ENCODE data around the gene PMEPA1.

Gene PMEPA1

DNA sequence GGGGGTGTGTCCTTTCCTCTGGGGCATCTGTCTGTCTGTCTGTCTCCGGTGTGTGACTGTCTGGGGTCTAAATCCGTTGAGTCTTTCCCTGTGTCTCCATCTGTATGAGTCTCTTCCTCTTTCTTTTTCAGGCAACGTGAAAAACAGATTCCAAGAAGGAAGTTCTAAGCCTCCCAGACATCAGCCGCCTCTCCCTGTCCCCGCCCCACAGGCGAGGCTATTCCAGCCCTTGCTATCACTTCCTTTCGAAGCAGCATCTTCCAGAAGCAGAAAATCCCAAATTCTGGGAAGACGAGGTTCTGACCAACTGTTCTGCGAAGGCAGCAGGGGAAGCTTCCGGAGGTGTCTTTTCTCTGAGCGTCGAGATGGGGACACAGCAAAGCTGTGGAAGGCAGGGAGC, 34.0 kb downstream of the PMEPA1 start:
- no peak overlapping the region for H3K4me3 ChIP-seq (ENCODE audit: low read depth, low read length)
- CTCF ChIA-PET: no interaction called here
- TF ChIP-seq ZNF768 (tag by site-specific recombination; IDR thresholded peaks at IDR 0.05) (no peak), ZNF660 (tag by site-specific recombination; IDR thresholded peaks at IDR 0.05) (no peak), ZNF529 (tag by site-specific recombination; IDR thresholded peaks at IDR 0.05; ENCODE audit: insufficient replicate concordance) (no peak)
- TF ChIP-seq, protein P1, sequence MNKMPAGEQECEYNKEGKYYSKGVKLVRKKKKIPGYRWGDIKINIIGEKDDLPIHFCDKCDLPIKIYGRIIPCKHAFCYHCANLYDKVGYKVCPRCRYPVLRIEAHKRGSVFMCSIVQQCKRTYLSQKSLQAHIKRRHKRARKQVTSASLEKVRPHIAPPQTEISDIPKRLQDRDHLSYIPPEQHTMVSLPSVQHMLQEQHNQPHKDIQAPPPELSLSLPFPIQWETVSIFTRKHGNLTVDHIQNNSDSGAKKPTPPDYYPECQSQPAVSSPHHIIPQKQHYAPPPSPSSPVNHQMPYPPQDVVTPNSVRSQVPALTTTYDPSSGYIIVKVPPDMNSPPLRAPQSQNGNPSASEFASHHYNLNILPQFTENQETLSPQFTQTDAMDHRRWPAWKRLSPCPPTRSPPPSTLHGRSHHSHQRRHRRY (tag by site-specific recombination; IDR thresholded peaks at IDR 0.05): no peak
- POLR2A ChIA-PET: no interaction called here
- H3K36me3 ChIP-seq (ENCODE audit: control insufficient read depth in 2 of 2, insufficient read depth in 1 of 2, low read length in 2 of 2): no peaks in the 10 kb centered on the region
- H3K9me3 ChIP-seq (ENCODE audit: control insufficient read depth, insufficient read depth, low read depth, low read length): no peaks in the 10 kb centered on the region
- H3K4me1 ChIP-seq (ENCODE audit: control insufficient read depth, insufficient read depth, low read length): 0 out of 2 replicates have a peak, but pooled peaks cover 2% of the 10 kb centered on the region
- no peak overlapping the region for H3K27ac ChIP-seq (ENCODE audit: extremely low read depth, low read depth, low read length)

DNA sequence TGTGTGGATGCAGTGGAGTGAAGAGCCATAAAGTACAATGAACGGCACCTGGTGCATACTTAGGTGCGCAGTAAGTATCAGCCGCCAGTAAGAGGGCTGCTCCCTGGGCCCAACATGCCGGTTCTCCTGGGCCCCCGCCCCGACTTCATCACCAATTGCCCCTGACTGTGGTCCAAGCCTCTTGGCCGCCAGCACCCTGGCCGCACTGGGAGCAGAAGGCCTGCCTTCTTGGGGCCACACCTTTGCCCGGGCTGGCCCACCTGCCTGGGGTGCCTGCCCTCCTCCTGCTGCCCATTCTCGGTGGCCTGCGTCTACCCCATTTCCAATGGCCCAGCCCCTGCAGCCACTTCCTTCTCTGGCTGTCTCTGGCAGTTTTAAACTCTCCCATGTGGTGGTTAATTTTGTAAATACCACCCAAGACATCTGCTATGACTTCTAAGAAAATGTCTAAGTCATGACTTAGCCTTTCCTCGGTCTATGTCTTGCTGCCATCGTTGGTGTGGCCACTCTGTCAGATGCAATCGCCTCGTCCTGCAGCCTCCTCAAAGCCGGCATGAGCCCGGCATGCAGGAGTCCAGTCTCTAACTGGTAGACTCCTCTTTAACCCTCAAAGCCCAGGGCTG, 36.8 kb downstream of the PMEPA1 start:
- H3K4me1 ChIP-seq (ENCODE audit: control insufficient read depth, insufficient read depth, low read length): no peaks in the 10 kb centered on the region
- ChIA-PET POLR2A (no interaction called here), CTCF (no interaction called here)
- no peaks in the 10 kb centered on the region for H3K36me3 ChIP-seq (ENCODE audit: control insufficient read depth in 2 of 2, insufficient read depth in 1 of 2, low read length in 2 of 2)
- H3K4me3 ChIP-seq (ENCODE audit: low read depth, low read length): no peak overlapping the region
- H3K27ac ChIP-seq (ENCODE audit: extremely low read depth, low read depth, low read length): no peak overlapping the region
- no peaks in the 10 kb centered on the region for H3K9me3 ChIP-seq (ENCODE audit: control insufficient read depth, insufficient read depth, low read depth, low read length)
- TF ChIP-seq ZNF155 (tag by site-specific recombination; IDR thresholded peaks at IDR 0.05) (no peak), ZNF184 (tag by site-specific recombination; IDR thresholded peaks at IDR 0.05) (no peak), ZNF664 (tag by site-specific recombination; IDR thresholded peaks at IDR 0.05) (no peak), ZSCAN23 (tag by site-specific recombination; IDR thresholded peaks at IDR 0.05) (no peak), ZNF16 (tag by site-specific recombination; IDR thresholded peaks at IDR 0.05; ENCODE audit: low read depth) (no peak), SCRT2 (tag by site-specific recombination; IDR thresholded peaks at IDR 0.05) (no peak), ZBTB8A (tag by site-specific recombination; IDR thresholded peaks at IDR 0.05) (no peak), GLI4 (tag by site-specific recombination; IDR thresholded peaks at IDR 0.05) (no peak), ZNF76 (tag by site-specific recombination; IDR thresholded peaks at IDR 0.05; ENCODE audit: borderline replicate concordance, low read depth) (no peak), ZNF394 (tag by site-specific recombination; IDR thresholded peaks at IDR 0.05; ENCODE audit: borderline replicate concordance) (no peak), RBAK (tag by site-specific recombination; IDR thresholded peaks at IDR 0.05) (no peak), ZNF121 (tag by site-specific recombination; IDR thresholded peaks at IDR 0.05) (no peak), ZNF350 (tag by site-specific recombination; IDR thresholded peaks at IDR 0.05) (no peak), ZNF501 (tag by site-specific recombination; IDR thresholded peaks at IDR 0.05) (no peak), HOXC10 (CRISPR knock-in tag; IDR thresholded peaks at IDR 0.05) (no peak)
- TF ChIP-seq, protein P2, sequence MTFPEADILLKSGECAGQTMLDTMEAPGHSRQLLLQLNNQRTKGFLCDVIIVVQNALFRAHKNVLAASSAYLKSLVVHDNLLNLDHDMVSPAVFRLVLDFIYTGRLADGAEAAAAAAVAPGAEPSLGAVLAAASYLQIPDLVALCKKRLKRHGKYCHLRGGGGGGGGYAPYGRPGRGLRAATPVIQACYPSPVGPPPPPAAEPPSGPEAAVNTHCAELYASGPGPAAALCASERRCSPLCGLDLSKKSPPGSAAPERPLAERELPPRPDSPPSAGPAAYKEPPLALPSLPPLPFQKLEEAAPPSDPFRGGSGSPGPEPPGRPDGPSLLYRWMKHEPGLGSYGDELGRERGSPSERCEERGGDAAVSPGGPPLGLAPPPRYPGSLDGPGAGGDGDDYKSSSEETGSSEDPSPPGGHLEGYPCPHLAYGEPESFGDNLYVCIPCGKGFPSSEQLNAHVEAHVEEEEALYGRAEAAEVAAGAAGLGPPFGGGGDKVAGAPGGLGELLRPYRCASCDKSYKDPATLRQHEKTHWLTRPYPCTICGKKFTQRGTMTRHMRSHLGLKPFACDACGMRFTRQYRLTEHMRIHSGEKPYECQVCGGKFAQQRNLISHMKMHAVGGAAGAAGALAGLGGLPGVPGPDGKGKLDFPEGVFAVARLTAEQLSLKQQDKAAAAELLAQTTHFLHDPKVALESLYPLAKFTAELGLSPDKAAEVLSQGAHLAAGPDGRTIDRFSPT (tag by site-specific recombination; IDR thresholded peaks at IDR 0.05): no peak
- TF ChIP-seq, protein P3, sequence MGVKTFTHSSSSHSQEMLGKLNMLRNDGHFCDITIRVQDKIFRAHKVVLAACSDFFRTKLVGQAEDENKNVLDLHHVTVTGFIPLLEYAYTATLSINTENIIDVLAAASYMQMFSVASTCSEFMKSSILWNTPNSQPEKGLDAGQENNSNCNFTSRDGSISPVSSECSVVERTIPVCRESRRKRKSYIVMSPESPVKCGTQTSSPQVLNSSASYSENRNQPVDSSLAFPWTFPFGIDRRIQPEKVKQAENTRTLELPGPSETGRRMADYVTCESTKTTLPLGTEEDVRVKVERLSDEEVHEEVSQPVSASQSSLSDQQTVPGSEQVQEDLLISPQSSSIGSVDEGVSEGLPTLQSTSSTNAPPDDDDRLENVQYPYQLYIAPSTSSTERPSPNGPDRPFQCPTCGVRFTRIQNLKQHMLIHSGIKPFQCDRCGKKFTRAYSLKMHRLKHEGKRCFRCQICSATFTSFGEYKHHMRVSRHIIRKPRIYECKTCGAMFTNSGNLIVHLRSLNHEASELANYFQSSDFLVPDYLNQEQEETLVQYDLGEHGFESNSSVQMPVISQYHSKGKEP (tag by site-specific recombination; IDR thresholded peaks at IDR 0.05): no peak
- TF ChIP-seq, protein P4, sequence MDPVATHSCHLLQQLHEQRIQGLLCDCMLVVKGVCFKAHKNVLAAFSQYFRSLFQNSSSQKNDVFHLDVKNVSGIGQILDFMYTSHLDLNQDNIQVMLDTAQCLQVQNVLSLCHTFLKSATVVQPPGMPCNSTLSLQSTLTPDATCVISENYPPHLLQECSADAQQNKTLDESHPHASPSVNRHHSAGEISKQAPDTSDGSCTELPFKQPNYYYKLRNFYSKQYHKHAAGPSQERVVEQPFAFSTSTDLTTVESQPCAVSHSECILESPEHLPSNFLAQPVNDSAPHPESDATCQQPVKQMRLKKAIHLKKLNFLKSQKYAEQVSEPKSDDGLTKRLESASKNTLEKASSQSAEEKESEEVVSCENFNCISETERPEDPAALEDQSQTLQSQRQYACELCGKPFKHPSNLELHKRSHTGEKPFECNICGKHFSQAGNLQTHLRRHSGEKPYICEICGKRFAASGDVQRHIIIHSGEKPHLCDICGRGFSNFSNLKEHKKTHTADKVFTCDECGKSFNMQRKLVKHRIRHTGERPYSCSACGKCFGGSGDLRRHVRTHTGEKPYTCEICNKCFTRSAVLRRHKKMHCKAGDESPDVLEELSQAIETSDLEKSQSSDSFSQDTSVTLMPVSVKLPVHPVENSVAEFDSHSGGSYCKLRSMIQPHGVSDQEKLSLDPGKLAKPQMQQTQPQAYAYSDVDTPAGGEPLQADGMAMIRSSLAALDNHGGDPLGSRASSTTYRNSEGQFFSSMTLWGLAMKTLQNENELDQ (tag by site-specific recombination; IDR thresholded peaks at IDR 0.05; ENCODE audit: low read depth): no peak
- TF ChIP-seq, protein P5, sequence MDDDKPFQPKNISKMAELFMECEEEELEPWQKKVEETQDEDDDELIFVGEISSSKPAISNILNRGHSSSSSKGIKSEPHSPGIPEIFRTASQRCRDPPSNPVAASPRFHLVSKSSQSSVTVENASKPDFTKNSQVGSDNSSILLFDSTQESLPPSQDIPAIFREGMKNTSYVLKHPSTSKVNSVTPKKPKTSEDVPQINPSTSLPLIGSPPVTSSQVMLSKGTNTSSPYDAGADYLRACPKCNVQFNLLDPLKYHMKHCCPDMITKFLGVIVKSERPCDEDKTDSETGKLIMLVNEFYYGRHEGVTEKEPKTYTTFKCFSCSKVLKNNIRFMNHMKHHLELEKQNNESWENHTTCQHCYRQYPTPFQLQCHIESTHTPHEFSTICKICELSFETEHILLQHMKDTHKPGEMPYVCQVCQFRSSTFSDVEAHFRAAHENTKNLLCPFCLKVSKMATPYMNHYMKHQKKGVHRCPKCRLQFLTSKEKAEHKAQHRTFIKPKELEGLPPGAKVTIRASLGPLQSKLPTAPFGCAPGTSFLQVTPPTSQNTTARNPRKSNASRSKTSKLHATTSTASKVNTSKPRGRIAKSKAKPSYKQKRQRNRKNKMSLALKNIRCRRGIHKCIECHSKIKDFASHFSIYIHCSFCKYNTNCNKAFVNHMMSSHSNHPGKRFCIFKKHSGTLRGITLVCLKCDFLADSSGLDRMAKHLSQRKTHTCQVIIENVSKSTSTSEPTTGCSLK (tag by site-specific recombination; IDR thresholded peaks at IDR 0.05): no peak
